K562 (cell line): ENCODE data around the gene C2orf92. TPM values are rescaled to one million over a fixed set of nuclear protein-coding genes. Genes with fewer than 3 reads are reported as not detected.

Experiments used
- ATAC-seq: fragments of 200-7000 bp; cut with Tn5 transposase; 3 replicates; pipeline ENCODE4 v1.9.1; 2020; ENCODE audit warnings: moderate library complexity
- BruUV-seq: library from RNA; stranded (reverse); fragments of 400-500 nt; replicated peaks from 2 replicates; lab custom pipeline; 2021; lab: Mats Ljungman, UMichigan
- CTCF ChIA-PET: fragments of 300-600 bp; formaldehyde crosslinking; extraction: SDS; loops from one replicate; lab custom pipeline; 2021; ENCODE audit warnings: low intra/inter-chr PET ratio; lab: Yijun Ruan, JAX
- POLR2A ChIA-PET: fragments of 300-600, 350-650 bp; sonication (Branson Sonifier 250); formaldehyde crosslinking; extraction: SDS; loops from one replicate; lab custom pipeline; 2021; ENCODE audit warnings: antibody characterized with exemption, inconsistent platforms; lab: Yijun Ruan, JAX
- DNase-seq, 4 experiments: peaks; one replicate each; pipeline versions ENCODE4 v3.0.0 to v3.0.0-alpha.2; 2011 to 2018; ENCODE audit warnings: low spot score in 3 of 4, mixed read lengths in 3 of 4; ENCODE audit errors: extremely low read depth in 1 of 4
- FAIRE-seq: peaks from 2 replicates; lab custom pipeline; 2011; peaks lifted over from hg19 to GRCh38; lab: Jason Lieb, UNC
- H2AFZ ChIP-seq: 2 replicates; pipeline ENCODE4 v1.6.0; 2011; ENCODE audit warnings: low read depth, low read length, control low read depth, inconsistent platforms
- H3K27ac ChIP-seq: fragments of 200-600 bp; 3 replicates; pipeline ENCODE4 v1.8.0; 2011; ENCODE audit warnings: low read depth, mild to moderate bottlenecking, control low read depth, inconsistent platforms, low read length, moderate library complexity, mixed read lengths; ENCODE audit errors: extremely low read depth
- H3K27me3 ChIP-seq, 2 experiments: fragments of 300-600 bp in 1 of 2; 2 replicates in 1 of 2; 3 replicates in 1 of 2; pipeline versions ENCODE4 v1.6.0 to v1.8.0; 2011; ENCODE audit warnings: inconsistent platforms in 2 of 2, low read length in 2 of 2, mild to moderate bottlenecking in 1 of 2, mixed read lengths in 1 of 2, moderate library complexity in 1 of 2; ENCODE audit not compliant: control insufficient read depth in 2 of 2, insufficient read depth in 2 of 2
- H3K36me3 ChIP-seq: fragments of 300-600 bp; 3 replicates; pipeline ENCODE4 v1.8.0; 2011; ENCODE audit warnings: mild to moderate bottlenecking, low read length, inconsistent platforms; ENCODE audit not compliant: control insufficient read depth, insufficient read depth
- H3K4me1 ChIP-seq, 2 experiments: fragments of 200-600 bp in 1 of 2; replicated peaks in 1 of 2; 2 replicates in 1 of 2; 3 replicates in 1 of 2; pipeline versions ENCODE4 v1.5.1 to v1.8.0; 2011; ENCODE audit warnings: inconsistent platforms in 2 of 2, low read length in 2 of 2, mild to moderate bottlenecking in 1 of 2, mixed read lengths in 1 of 2, moderate library complexity in 1 of 2; ENCODE audit not compliant: control insufficient read depth in 2 of 2, insufficient read depth in 2 of 2
- H3K4me2 ChIP-seq: 2 replicates; pipeline ENCODE4 v1.6.1; 2011; ENCODE audit warnings: low read length, control low read depth, inconsistent platforms, mixed read lengths; ENCODE audit not compliant: insufficient read depth
- H3K4me3 ChIP-seq: fragments of 200-600 bp; sonication (generic), shearing (Covaris generic); 2 replicates; pipeline ENCODE4 v1.5.1; 2016; ENCODE audit warnings: control low read depth, inconsistent platforms
- H3K79me2 ChIP-seq: fragments of 200-600 bp; 3 replicates; pipeline ENCODE4 v1.8.0; 2011; ENCODE audit warnings: low read length, inconsistent platforms; ENCODE audit not compliant: control insufficient read depth, insufficient read depth
- H3K9ac ChIP-seq, 2 experiments: 2 replicates each; pipeline versions ENCODE4 v1.6.0 to v1.6.1; 2011; ENCODE audit warnings: low read depth in 2 of 2, low read length in 2 of 2, control low read depth in 1 of 2, inconsistent platforms in 1 of 2, mild to moderate bottlenecking in 1 of 2, mixed read lengths in 1 of 2; ENCODE audit not compliant: insufficient read depth in 1 of 2
- H3K9me1 ChIP-seq: one replicate; pipeline ENCODE4 v1.6.0; 2011; ENCODE audit warnings: inconsistent platforms, mild to moderate bottlenecking, low read length, moderate library complexity; ENCODE audit not compliant: control insufficient read depth, insufficient read depth
- H3K9me3 ChIP-seq: replicated peaks from 2 replicates; pipeline ENCODE4 v1.5.1; 2011; ENCODE audit warnings: low read depth, low read length, inconsistent platforms; ENCODE audit not compliant: control insufficient read depth, insufficient read depth
- H4K20me1 ChIP-seq: replicated peaks from 2 replicates; pipeline ENCODE4 v1.6.1; 2011; ENCODE audit warnings: low read length, inconsistent platforms, mixed read lengths; ENCODE audit not compliant: control insufficient read depth, insufficient read depth
- ADNP ChIP-seq: fragments of 200-800 bp; sonication (Bioruptor generic); IDR thresholded peaks from 2 replicates; pipeline ENCODE4 v1.6.1; 2016; ENCODE audit warnings: missing genetic modification characterization, missing compliant biosample characterization
- BHLHE40 ChIP-seq: IDR thresholded peaks from 2 replicates; pipeline ENCODE4 v1.6.1; 2011; ENCODE audit warnings: low read length, improper control_type of control experiment
- CAMTA2 ChIP-seq: fragments of 250-450 bp; sonication (Bioruptor Pico); conservative IDR thresholded peaks from 2 replicates; pipeline ENCODE4 v1.5.1; 2022
- CEBPG ChIP-seq, 3 experiments: fragments of 200-800 bp in 1 of 3; sonication (Bioruptor generic) in 1 of 3; sonication (generic) in 1 of 3; formaldehyde crosslinking in 1 of 3; IDR thresholded peaks in 2 of 3; conservative IDR thresholded peaks in 1 of 3; 2 replicates each; pipeline versions ENCODE4 v1.6.1 to v1.8.0; 2016 to 2022; ENCODE audit warnings: missing compliant biosample characterization in 2 of 3, missing genetic modification characterization in 2 of 3, mild to moderate bottlenecking in 1 of 3, missing genetic modification reagents in 1 of 3
- CTCF ChIP-seq, 3 experiments: IDR thresholded peaks in 2 of 3; conservative IDR thresholded peaks in 1 of 3; 2 replicates each; pipeline ENCODE4 v1.5.1; 2011 to 2012; ENCODE audit warnings: low read length in 3 of 3, mild to moderate bottlenecking in 3 of 3, control low read depth in 2 of 3, improper control_type of control experiment in 1 of 3, inconsistent platforms in 1 of 3, low read depth in 1 of 3, mixed read lengths in 1 of 3, moderate library complexity in 1 of 3; ENCODE audit not compliant: insufficient read depth in 2 of 3
- HCFC1 ChIP-seq: IDR thresholded peaks from 2 replicates; pipeline ENCODE4 v1.6.1; 2012; ENCODE audit warnings: low read depth, low read length, improper control_type of control experiment
- KLF10 ChIP-seq: fragments of 250-450 bp; sonication (Bioruptor Pico); IDR thresholded peaks from 2 replicates; pipeline ENCODE4 v1.6.1; 2021; ENCODE audit warnings: matching md5 sums
- NEUROD1 ChIP-seq: fragments of 150-350 bp; IDR thresholded peaks from 2 replicates; pipeline ENCODE4 v1.6.1; 2014; ENCODE audit warnings: borderline replicate concordance, low read length, low read depth; ENCODE audit not compliant: partially characterized antibody
- PML ChIP-seq: IDR thresholded peaks from 2 replicates; pipeline ENCODE4 v1.6.1; 2012; ENCODE audit warnings: low read length, inconsistent platforms
- RBM25 ChIP-seq: fragments of 200-400 bp; formaldehyde crosslinking; IDR thresholded peaks from 2 replicates; pipeline ENCODE4 v1.6.1; 2018; ENCODE audit warnings: low read length, low read depth, moderate library complexity; ENCODE audit not compliant: severe bottlenecking
- RREB1 ChIP-seq: fragments of 250-450 bp; sonication (Bioruptor Pico); IDR thresholded peaks from 2 replicates; pipeline ENCODE4 v1.4.0; 2020
- ZNF224 ChIP-seq: sonication (generic); formaldehyde crosslinking; IDR thresholded peaks from 2 replicates; pipeline ENCODE4 v1.8.0; 2022; ENCODE audit warnings: mild to moderate bottlenecking, missing genetic modification reagents
- ZNF232 ChIP-seq: sonication (generic); formaldehyde crosslinking; IDR thresholded peaks from 2 replicates; pipeline ENCODE4 v1.8.0; 2022; ENCODE audit warnings: mild to moderate bottlenecking, missing genetic modification reagents
- ZNF695 ChIP-seq: fragments of 450-650 bp; formaldehyde crosslinking; IDR thresholded peaks from 2 replicates; pipeline ENCODE4 v1.4.0; 2020; ENCODE audit warnings: mild to moderate bottlenecking, moderate library complexity
- WGBS: fragments of 100-300 bp; shearing (Covaris generic); methylation state at CpG from one replicate; pipeline ENCODE4 v1.1.6; 2016; ENCODE audit warnings: low coverage, mixed read lengths; ENCODE audit not compliant: insufficient coverage; ENCODE audit errors: missing lambda C conversion rate; 5-methylcytosine and 5-hydroxymethylcytosine counted together
- in situ Hi-C: fragments of 300-500 bp; cut with MboI; formaldehyde crosslinking; loops from 4 replicates; pipeline ENCODE4 v1.15.0; 2018; ENCODE audit warnings: inconsistent platforms, mixed read lengths
- intact Hi-C: fragments of 100-400 bp; cut with micrococcal nuclease; formaldehyde crosslinking; loops from 2 replicates; pipeline ENCODE4 v1.14.2; 2022
- polyA plus RNA-seq, 8 experiments: library from polyadenylated mRNA; depleted of rRNA in 4 of 8; stranded (reverse) in 5 of 8; unstranded in 3 of 8; fragments of >200 nt; fragmentation: Nextera tagmentation in 2 of 8; fragmentation: Illumina TruSeq in 1 of 8; extraction: Ambion mirVana in 2 of 8; extraction: Trizol in 1 of 8; gene quantifications; 2 replicates each; pipeline versions ENCODE4 v1.2.1 to v1.2.3, GENCODE V29; 2011 to 2014; ENCODE audit warnings: inconsistent platforms in 1 of 8, missing spikeins in 1 of 8
- total RNA-seq, 7 experiments: library from RNA; depleted of rRNA in 6 of 7; stranded (reverse); fragments of >200 nt in 6 of 7; fragmentation: Illumina TruSeq in 2 of 7; extraction: Trizol in 2 of 7; gene quantifications; 2 replicates each; pipeline versions ENCODE4 v1.2.1 to v1.2.3, GENCODE V29; 2011 to 2021; ENCODE audit warnings: low replicate concordance in 1 of 7

Gene C2orf92
- total and polyA plus RNA-seq, 9 of the 15 experiments (the other 6 are each of a cell fraction or from before 2014, with no cell fraction given), result 0.65 to 6.8 (median 3.6) TPM

DNA sequence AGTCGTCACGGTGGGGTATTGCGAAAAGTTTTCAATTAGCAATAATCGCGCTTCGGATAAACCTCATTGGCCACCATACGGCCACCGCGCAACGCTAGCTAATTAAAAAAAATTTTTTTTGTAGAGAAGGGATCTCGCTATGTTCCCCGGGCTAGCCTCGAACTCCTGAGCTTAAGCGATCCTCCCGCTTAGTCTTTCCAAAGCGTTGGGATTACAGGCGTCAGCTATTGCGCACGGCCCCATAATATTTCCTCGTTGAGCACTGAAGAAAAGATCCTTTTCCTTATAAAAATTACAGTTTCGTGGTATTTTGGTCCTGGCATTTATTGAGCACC lies 4.9 kb upstream of the C2orf92 start (continued):
- no peak for TF ChIP-seq NEUROD1
- no peak for TF ChIP-seq CEBPG (CRISPR knock-in tag; IDR thresholded peaks at IDR 0.05)
- peak in 1 of 2 experiments; percentile 68; a peak in 2 of 4 replicates for TF ChIP-seq CEBPG (tag; conservative IDR thresholded peaks at IDR 0.05 in 1 of 2, IDR thresholded peaks at IDR 0.05 in 1 of 2)
- TF ChIP-seq CAMTA2 (CRISPR knock-in tag), result no peak
- TF ChIP-seq RBM25, result no peak
- 0 out of 6 replicates have a peak, but pooled peaks of 1 of the 3 experiments have one; percentile 31 for TF ChIP-seq CTCF (IDR thresholded peaks at IDR 0.05 in 2 of 3, conservative IDR thresholded peaks at IDR 0.05 in 1 of 3; ENCODE audit: insufficient read depth in 2 of 3, low read depth in 1 of 3, low read length in 3 of 3)

DNA sequence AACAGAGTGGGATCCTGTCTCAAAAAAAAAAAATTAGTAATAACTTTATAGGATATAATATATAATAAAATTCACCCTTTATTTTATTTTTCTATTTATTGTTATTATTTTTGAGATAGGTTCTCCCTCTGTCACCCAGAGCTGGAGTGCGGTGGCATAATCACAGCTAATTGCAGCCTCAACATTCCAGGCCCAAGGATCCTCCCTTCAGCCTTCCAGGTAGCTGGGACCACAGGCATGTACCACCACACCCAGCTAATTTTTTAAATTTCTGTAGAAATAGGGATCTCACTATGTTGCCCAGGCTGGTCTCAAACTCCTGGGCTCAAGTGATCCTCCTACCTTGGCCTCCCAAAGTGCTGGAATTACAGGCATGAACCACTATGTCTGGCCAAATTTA lies 958 bp downstream of the C2orf92 start:
- H3K36me3 ChIP-seq, result no peaks in the 10 kb centered on the region
- no peaks in the 10 kb centered on the region for H4K20me1 ChIP-seq
- no peak overlapping the region for H3K4me3 ChIP-seq
- H3K79me2 ChIP-seq, result no peaks in the 10 kb centered on the region
- no peak overlapping the region for H3K4me2 ChIP-seq
- ATAC-seq (no peak), FAIRE-seq (no peak), DNase-seq (no peak)
- H3K9me3 ChIP-seq, result no peaks in the 10 kb centered on the region
- WGBS, result 94% methylated on average over 1 of the region's 1 CpG
- no peaks in the 10 kb centered on the region for H3K9me1 ChIP-seq
- POLR2A ChIA-PET, result interaction anchor here (0.6 to 1.0 kb wide), 2 partner anchors 19 to 28 kb away, joined by 4 to 5 read pairs; no protein-coding TSS in a partner anchor
- H3K9ac ChIP-seq, result no peak overlapping the region
- H3K27me3 ChIP-seq, result no peaks in the 10 kb centered on the region
- BruUV-seq, result no TSS peak
- in situ Hi-C loops (no loop called here), intact Hi-C loops (no loop called here)
- CTCF ChIA-PET, result no interaction called here
- H3K4me1 ChIP-seq, result peaks cover 11 to 24% of the 10 kb centered on the region in 2 experiments
- H2AFZ ChIP-seq, result no peak overlapping the region
- no peak overlapping the region for H3K27ac ChIP-seq
- TF ChIP-seq BHLHE40, result no peak
- TF ChIP-seq ZNF232, result no peak
- no peak for TF ChIP-seq ZNF224
- no peak for TF ChIP-seq HCFC1
- TF ChIP-seq ZNF695 (CRISPR knock-in tag), result no peak
- no peak for TF ChIP-seq RREB1
- no peak for TF ChIP-seq KLF10 (CRISPR knock-in tag)
- no peak for TF ChIP-seq PML
- no peak for TF ChIP-seq ADNP (tag)
